KMS-11 (cell line): ENCODE data around the gene PIM1.
"Not testable (repeated sequence)": the region's sequence is repeated elsewhere in the genome, so short reads cannot be mapped to it uniquely, and the experiment has no call there.

Experiments
- H2AFZ ChIP-seq: fragments of 200-600 bp; sonication (generic); 2 replicates; pipeline ENCODE4 v1.6.1; 2016; ENCODE audit warnings: antibody characterized with exemption, mixed run types, low read depth
- H3K27ac ChIP-seq: fragments of 200-600 bp; sonication (generic); 2 replicates; pipeline ENCODE4 v1.6.1; 2016; ENCODE audit warnings: mild to moderate bottlenecking, mixed run types
- H3K27me3 ChIP-seq: fragments of 200-600 bp; sonication (generic); 2 replicates; pipeline ENCODE4 v1.6.1; 2017; ENCODE audit warnings: mild to moderate bottlenecking, low read depth, mixed run types, moderate library complexity; ENCODE audit not compliant: insufficient read depth
- H3K36me3 ChIP-seq: fragments of 200-600 bp; sonication (generic); 2 replicates; pipeline ENCODE4 v1.6.1; 2017; ENCODE audit warnings: mild to moderate bottlenecking, mixed run types; ENCODE audit not compliant: insufficient read depth
- H3K4me1 ChIP-seq: fragments of 200-600 bp; sonication (generic); 2 replicates; pipeline ENCODE4 v1.6.1; 2016; ENCODE audit warnings: mild to moderate bottlenecking, low read depth, mixed run types; ENCODE audit not compliant: poor library complexity, severe bottlenecking
- H3K4me2 ChIP-seq: fragments of 200-600 bp; sonication (generic); 2 replicates; pipeline ENCODE4 v1.7.0; 2016; ENCODE audit warnings: mild to moderate bottlenecking, mixed run types
- H3K4me3 ChIP-seq: fragments of 200-600 bp; sonication (generic); IDR thresholded peaks from 2 replicates; pipeline ENCODE4 v1.6.1; 2017; ENCODE audit warnings: low read depth, low read length, mixed read lengths; ENCODE audit not compliant: insufficient read depth
- H3K79me2 ChIP-seq: fragments of 200-600 bp; sonication (generic); 2 replicates; pipeline ENCODE4 v1.6.1; 2016; ENCODE audit warnings: low read depth, mixed run types; ENCODE audit not compliant: insufficient read depth
- H3K9ac ChIP-seq: fragments of 200-600 bp; sonication (generic); 2 replicates; pipeline ENCODE4 v1.6.1; 2016; ENCODE audit warnings: mild to moderate bottlenecking, mixed run types
- H4K20me1 ChIP-seq: fragments of 200-600 bp; sonication (generic); 2 replicates; pipeline ENCODE4 v1.6.1; 2016; ENCODE audit warnings: mild to moderate bottlenecking, mixed run types; ENCODE audit not compliant: insufficient read depth
- TF ChIP-seq, protein P1 (sequence below): fragments of 200-600 bp; sonication (generic); conservative IDR thresholded peaks from 2 replicates; pipeline ENCODE4 v1.6.1; 2017; ENCODE audit warnings: low read depth, mild to moderate bottlenecking, antibody characterized with exemption, low read length, moderate library complexity, mixed read lengths

PIM1 gene

DNA sequence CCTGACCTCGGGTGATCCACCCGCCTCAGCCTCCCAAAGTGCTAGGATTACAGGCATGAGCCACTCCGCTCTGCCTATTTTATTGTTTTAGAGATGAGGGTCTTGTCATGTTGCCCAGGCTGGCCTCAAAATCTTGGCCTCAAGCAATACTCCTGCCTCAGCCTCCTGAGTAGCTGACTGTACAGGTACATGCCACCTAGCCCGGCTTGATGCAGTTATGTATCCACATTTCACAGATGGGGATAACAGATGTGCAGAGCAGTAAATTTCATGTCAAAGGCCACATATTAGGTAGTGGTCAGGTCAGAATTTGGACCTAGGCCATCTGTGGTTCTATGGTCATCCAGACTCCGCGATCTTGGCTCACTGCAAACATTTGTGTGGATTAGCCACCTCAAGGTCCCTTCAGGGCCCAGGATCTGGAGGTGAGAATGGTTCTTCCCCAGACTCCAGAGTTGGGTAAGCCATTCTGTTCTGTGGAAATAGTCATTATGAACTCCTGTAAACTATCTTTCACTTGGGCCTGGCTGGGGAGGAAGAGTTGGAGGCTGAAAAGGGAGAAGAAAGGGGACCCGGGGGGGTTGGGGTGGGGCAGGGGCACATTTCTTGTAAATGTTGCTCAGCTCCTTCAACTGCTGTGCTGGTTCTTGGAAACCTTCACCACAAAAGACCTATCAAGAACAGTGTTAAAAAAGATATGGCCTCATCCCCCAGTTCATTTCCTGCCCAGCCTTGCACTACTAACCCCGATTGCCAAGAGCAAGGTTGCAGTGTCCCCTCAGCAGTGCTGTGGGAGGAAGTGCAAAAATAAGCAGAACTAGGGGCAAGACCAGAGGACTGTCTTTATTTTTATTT is 13.0 kb downstream of the PIM1 start:
- Histone ChIP-seq H3K4me1 (no peaks in the 10 kb centered on the region), H3K4me2 (no peak overlapping the region), H3K27me3 (no peaks in the 10 kb centered on the region), H3K4me3 (no peak overlapping the region), H4K20me1 (no peaks in the 10 kb centered on the region), H3K9ac (no peak overlapping the region), H3K27ac (no peak overlapping the region), H2AFZ (no peak overlapping the region), H3K79me2 (no peaks in the 10 kb centered on the region), H3K36me3 (no peaks in the 10 kb centered on the region)
- TF ChIP-seq, protein P1, sequence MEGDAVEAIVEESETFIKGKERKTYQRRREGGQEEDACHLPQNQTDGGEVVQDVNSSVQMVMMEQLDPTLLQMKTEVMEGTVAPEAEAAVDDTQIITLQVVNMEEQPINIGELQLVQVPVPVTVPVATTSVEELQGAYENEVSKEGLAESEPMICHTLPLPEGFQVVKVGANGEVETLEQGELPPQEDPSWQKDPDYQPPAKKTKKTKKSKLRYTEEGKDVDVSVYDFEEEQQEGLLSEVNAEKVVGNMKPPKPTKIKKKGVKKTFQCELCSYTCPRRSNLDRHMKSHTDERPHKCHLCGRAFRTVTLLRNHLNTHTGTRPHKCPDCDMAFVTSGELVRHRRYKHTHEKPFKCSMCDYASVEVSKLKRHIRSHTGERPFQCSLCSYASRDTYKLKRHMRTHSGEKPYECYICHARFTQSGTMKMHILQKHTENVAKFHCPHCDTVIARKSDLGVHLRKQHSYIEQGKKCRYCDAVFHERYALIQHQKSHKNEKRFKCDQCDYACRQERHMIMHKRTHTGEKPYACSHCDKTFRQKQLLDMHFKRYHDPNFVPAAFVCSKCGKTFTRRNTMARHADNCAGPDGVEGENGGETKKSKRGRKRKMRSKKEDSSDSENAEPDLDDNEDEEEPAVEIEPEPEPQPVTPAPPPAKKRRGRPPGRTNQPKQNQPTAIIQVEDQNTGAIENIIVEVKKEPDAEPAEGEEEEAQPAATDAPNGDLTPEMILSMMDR = no peak

DNA sequence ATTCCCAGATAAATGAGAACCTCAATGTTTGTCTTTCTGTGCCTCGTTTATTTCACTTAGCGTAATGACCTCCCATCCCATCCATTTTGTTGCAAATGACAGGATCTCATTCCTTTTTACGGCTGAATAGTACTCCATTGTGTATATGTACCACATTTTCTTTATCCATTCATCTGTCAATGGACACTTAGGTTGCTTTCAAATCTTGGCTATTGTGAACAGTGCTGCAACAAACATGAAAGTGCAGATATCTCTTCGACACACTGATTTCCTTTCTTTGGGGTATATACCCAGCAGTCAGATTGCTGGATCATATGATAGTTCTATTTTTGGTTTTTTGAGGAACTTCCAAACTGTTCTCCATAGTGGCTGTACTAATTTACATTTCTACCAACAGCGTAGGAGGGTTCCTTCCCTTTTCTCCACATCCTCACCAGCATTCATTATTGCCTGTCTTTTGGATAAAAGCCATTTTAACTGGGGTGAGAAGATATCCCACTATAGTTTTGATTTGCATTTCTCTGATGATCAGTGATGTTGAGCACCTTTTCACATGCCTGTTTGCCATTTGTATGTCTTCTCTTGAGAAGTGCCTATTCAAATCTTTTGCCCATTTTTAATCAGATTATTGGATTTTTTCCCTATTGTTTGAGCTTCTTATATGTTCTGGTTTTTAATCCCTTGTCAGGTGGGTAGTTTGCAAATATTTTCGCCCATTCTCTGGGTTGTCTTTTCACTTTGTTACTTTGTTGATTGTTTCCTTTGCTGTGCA is 16.2 kb downstream of the PIM1 start:
- H3K27ac ChIP-seq, H3K9ac ChIP-seq: not testable (repeated sequence)

DNA sequence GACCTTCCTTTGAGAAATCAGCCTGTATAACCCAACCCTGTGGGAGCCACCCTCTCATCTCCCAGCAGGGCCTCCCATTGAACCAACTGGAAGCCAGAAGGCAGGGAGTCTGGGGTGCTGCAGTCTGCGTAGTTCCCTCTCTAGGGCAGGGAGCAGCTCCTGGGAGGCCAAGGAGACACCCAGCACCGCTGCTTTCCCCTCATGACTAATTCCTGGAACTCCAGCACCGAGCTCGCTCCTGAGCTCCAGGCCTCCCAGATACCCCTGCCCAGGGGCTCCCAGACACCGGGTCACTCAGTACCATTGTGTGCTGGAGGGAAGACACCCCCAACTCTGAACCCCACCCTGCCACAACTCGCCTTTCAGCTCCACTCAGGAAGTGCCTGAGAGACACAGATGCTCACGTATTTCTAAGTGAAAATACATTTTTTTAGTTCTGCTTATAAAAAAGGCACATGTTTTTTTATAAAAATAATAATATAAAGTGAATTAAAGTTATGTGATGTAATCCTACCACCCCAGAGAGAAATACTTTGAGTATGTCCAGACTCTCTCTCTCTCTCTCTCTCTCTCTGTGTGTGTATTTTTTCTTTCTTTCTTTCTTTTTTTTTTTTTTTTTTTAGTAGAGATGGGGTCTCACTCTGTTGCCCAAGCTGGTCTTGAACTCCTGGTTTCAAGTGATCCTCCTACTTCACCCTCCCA is 17.5 kb downstream of the PIM1 start:
- no peak overlapping the region for H2AFZ ChIP-seq

More for the DNA sequence above, 16.2 kb downstream of the PIM1 start:
- not testable (repeated sequence) for H3K4me3 ChIP-seq, H4K20me1 ChIP-seq, H3K79me2 ChIP-seq, H2AFZ ChIP-seq, H3K27me3 ChIP-seq, H3K36me3 ChIP-seq, H3K4me1 ChIP-seq, H3K4me2 ChIP-seq

DNA sequence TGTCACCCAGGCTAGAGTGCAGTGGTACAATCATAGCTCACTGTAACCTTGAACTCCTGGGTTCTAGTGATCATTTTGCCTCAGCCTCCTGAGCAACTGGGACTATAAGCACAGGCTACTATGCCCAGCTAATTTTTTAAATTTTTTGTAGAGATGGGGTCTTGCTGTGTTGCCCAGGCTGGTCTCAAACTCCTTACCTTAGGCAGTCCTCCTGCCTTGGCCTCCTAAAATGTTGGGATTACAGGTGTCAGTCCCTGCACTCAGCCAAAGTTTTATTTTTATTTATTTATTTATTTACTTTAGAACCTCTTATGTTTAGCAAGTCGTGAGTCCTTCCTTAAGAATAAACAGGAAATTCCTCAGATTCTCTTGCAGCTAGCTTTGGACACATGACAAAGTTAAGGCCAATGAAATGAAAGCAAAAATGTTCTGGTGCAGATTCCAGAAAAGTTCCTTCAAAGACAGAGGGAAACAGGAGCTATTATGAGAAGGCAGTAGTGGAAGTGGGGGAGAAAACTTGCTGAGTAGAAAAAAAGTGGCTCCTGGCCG is 19.1 kb downstream of the PIM1 start:
- Histone ChIP-seq H3K4me3 (no peak overlapping the region), H3K4me2 (no peak overlapping the region), H3K36me3 (no peaks in the 10 kb centered on the region), H3K27ac (no peak overlapping the region), H4K20me1 (no peaks in the 10 kb centered on the region), H2AFZ (no peak overlapping the region), H3K27me3 (no peaks in the 10 kb centered on the region), H3K79me2 (no peaks in the 10 kb centered on the region), H3K9ac (no peak overlapping the region), H3K4me1 (no peaks in the 10 kb centered on the region)
- TF ChIP-seq, protein P1 = no peak

More for the DNA sequence above, 17.5 kb downstream of the PIM1 start:
- H3K4me3 ChIP-seq = no peak overlapping the region
- no peaks in the 10 kb centered on the region for H3K79me2 ChIP-seq
- TF ChIP-seq, protein P1 = no peak
- no peak overlapping the region for H3K4me2 ChIP-seq
- no peaks in the 10 kb centered on the region for H3K27me3 ChIP-seq
- no peaks in the 10 kb centered on the region for H3K4me1 ChIP-seq
- no peaks in the 10 kb centered on the region for H3K36me3 ChIP-seq
- H3K9ac ChIP-seq = no peak overlapping the region
- H4K20me1 ChIP-seq = no peaks in the 10 kb centered on the region
- no peak overlapping the region for H3K27ac ChIP-seq
